MM.1S (cell line): ENCODE measurements around the gene SLC38A8.

Experiments
- DNase-seq: peaks from one replicate; pipeline ENCODE4 v3.0.0-alpha.2; 2015
- H2AFZ ChIP-seq: fragments of 300-600 bp; sonication (generic); 2 replicates; pipeline ENCODE4 v1.6.0; 2016; ENCODE audit warnings: antibody characterized with exemption, low read length
- H3F3A ChIP-seq: fragments of 300-600 bp; sonication (generic); 2 replicates; pipeline ENCODE4 v1.6.1; 2016; ENCODE audit warnings: mild to moderate bottlenecking, antibody characterized with exemption, low read length, moderate library complexity, mixed read lengths; ENCODE audit not compliant: insufficient read depth
- H3K27ac ChIP-seq: fragments of 300-600 bp; sonication (generic); 2 replicates; pipeline ENCODE4 v1.5.1; 2016; ENCODE audit warnings: mild to moderate bottlenecking, low read length
- H3K27me3 ChIP-seq: fragments of 300-600 bp; sonication (generic); replicated peaks from 2 replicates; pipeline ENCODE4 v1.6.0; 2016; ENCODE audit warnings: low read length; ENCODE audit not compliant: insufficient read depth
- H3K36me3 ChIP-seq: fragments of 300-600 bp; sonication (generic); replicated peaks from 2 replicates; pipeline ENCODE4 v1.6.1; 2016; ENCODE audit warnings: mild to moderate bottlenecking, low read length, mixed read lengths; ENCODE audit not compliant: insufficient read depth
- H3K4me1 ChIP-seq: fragments of 300-600 bp; sonication (generic); 2 replicates; pipeline ENCODE4 v1.6.1; 2016; ENCODE audit warnings: low read length, mixed read lengths
- H3K4me2 ChIP-seq: fragments of 300-600 bp; sonication (generic); 2 replicates; pipeline ENCODE4 v1.6.0; 2016; ENCODE audit warnings: low read depth, low read length
- H3K4me3 ChIP-seq: fragments of 300-600 bp; sonication (generic); 2 replicates; pipeline ENCODE4 v1.5.1; 2016; ENCODE audit warnings: low read length, mixed read lengths
- H3K79me2 ChIP-seq: fragments of 300-600 bp; sonication (generic); 2 replicates; pipeline ENCODE4 v1.6.1; 2016; ENCODE audit warnings: mixed run types, low read length, mixed read lengths
- H3K9ac ChIP-seq: fragments of 300-600 bp; sonication (generic); 2 replicates; pipeline ENCODE4 v1.6.1; 2016; ENCODE audit warnings: low read length, mixed read lengths
- H3K9me2 ChIP-seq: fragments of 300-600 bp; sonication (generic); replicated peaks from 2 replicates; pipeline ENCODE4 v1.6.1; 2016; ENCODE audit warnings: mild to moderate bottlenecking, low read length, mixed read lengths; ENCODE audit not compliant: insufficient read depth
- H3K9me3 ChIP-seq: fragments of 300-600 bp; sonication (generic); replicated peaks from 2 replicates; pipeline ENCODE4 v1.6.1; 2016; ENCODE audit warnings: mild to moderate bottlenecking, low read length, mixed read lengths; ENCODE audit not compliant: insufficient read depth
- H4K20me1 ChIP-seq: fragments of 300-600 bp; sonication (generic); 2 replicates; pipeline ENCODE4 v1.6.1; 2016; ENCODE audit warnings: mild to moderate bottlenecking, low read length, moderate library complexity, mixed read lengths; ENCODE audit not compliant: insufficient read depth
- CTCF ChIP-seq: fragments of 300-600 bp; sonication (generic); IDR thresholded peaks from 2 replicates; pipeline ENCODE4 v1.5.1; 2016; ENCODE audit warnings: antibody characterized with exemption, low read length, mixed read lengths
- EZH2 ChIP-seq: fragments of 300-600 bp; sonication (generic); optimal IDR thresholded peaks from 2 replicates; pipeline ENCODE3; 2017; ENCODE audit warnings: low read depth, mild to moderate bottlenecking, antibody characterized with exemption, low read length, mixed read lengths
- EZH2phosphoT487 ChIP-seq: fragments of 300-600 bp; sonication (generic); IDR thresholded peaks from 2 replicates; pipeline ENCODE4 v1.6.1; 2018; ENCODE audit warnings: antibody characterized with exemption, low read length

The SLC38A8 gene

DNA sequence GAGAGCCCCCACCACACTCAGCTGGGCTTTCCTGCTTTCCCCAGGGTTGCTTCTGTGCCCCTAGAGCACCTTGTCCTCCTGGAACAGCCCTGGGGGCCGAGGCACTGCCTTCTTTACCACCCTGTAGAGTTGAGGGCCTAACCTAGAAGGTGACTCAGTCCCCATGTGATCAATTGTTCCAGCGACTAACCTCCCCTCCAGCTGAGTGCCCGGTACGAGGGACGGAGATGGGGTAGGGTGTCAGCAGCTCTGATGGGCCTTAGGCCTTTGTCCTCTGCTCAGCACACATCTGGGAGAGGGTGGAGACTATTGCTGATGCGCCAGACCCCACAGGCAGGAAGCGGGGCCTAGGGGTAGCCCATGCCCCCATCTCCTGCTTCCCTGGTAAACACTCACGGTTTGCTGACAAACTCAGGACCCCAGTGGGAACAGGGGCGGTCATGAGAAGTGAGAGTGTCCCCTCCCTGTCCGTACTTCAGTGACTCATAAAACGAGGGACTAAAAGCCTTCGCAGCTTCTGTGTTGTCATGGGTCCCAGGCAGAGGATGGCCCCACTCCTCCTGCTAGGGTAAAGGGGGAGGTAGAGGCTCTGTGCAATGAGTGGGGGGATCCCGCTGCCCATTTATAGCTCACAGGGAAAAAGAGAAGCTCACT is 41.5 kb downstream of the SLC38A8 start:
- Histone ChIP-seq H3K4me2 (no peak overlapping the region), H2AFZ (no peak overlapping the region), H3K4me1 (no peaks in the 10 kb centered on the region), H3K9me3 (no peaks in the 10 kb centered on the region), H3K9ac (no peak overlapping the region), H4K20me1 (no peaks in the 10 kb centered on the region), H3K79me2 (no peaks in the 10 kb centered on the region), H3K36me3 (no peaks in the 10 kb centered on the region), H3K27me3 (peaks cover 21% of the 10 kb centered on the region), H3K27ac (no peak overlapping the region), H3K4me3 (no peak overlapping the region), H3F3A (no peaks in the 10 kb centered on the region), H3K9me2 (no peaks in the 10 kb centered on the region)
- DNase-seq: no peak
- TF ChIP-seq EZH2: no peak
- TF ChIP-seq CTCF: no peak
- TF ChIP-seq EZH2phosphoT487: no peak

GRCh38 chr16:83998091-83998490 is 44.5 kb downstream of the SLC38A8 start:
- no peaks in the 10 kb centered on the region for H3K9me3 ChIP-seq
- H3K27ac ChIP-seq: no peak overlapping the region
- H3K4me1 ChIP-seq: no peaks in the 10 kb centered on the region
- H3K79me2 ChIP-seq: no peaks in the 10 kb centered on the region
- DNase-seq: no peak
- no peak overlapping the region for H3K9ac ChIP-seq
- no peaks in the 10 kb centered on the region for H3F3A ChIP-seq
- no peak overlapping the region for H3K4me3 ChIP-seq
- no peak for TF ChIP-seq EZH2
- TF ChIP-seq CTCF: no peak
- no peak for TF ChIP-seq EZH2phosphoT487
- H3K27me3 ChIP-seq: peaks cover 17% of the 10 kb centered on the region
- no peak overlapping the region for H2AFZ ChIP-seq
- no peaks in the 10 kb centered on the region for H4K20me1 ChIP-seq
- H3K36me3 ChIP-seq: no peaks in the 10 kb centered on the region
- H3K4me2 ChIP-seq: no peak overlapping the region
- no peaks in the 10 kb centered on the region for H3K9me2 ChIP-seq

DNA sequence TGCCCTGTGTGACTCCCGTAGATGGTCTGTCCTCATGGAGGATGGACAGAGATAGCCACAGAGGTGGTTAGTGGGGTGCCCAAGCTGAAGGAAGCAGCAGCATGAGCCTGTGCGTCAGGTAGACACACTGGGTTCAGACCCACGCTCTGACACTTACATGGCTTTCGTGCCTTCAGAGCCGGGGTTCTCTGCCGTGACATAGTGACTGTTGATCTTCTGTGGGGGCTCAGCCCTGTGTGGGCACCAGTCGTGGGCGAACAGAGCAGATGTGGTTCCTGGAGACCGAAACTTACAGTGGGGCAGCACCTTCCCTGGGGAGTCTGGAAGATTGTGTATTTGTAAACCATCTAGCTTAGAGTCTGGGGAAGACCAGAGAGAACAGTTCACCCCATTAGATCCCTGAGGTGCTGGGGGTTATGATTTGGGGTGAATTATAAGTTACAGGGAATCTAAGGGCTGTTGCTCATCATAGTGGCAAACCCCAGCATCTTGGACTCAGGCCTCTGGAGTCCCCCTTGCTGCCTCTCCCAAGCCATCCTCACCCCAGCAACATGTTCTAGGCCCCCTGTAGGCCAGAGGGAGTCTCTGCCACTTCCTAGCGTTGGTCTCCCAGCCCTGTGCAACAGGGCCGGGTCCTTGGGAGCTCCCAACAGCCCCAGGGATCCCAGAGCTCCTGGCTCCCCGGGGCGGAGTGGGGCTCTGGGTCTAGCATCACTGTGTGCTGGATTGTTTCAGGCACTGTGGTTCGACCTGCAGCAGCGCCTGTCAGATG is 45.9 kb downstream of the SLC38A8 start:
- H3K9me2 ChIP-seq: no peaks in the 10 kb centered on the region
- no peak overlapping the region for H3K4me3 ChIP-seq
- no peak for DNase-seq
- TF ChIP-seq EZH2phosphoT487 (no peak), EZH2 (no peak), CTCF (no peak)
- no peak overlapping the region for H2AFZ ChIP-seq
- H3F3A ChIP-seq: no peaks in the 10 kb centered on the region
- peaks cover 17% of the 10 kb centered on the region for H3K27me3 ChIP-seq
- no peaks in the 10 kb centered on the region for H3K36me3 ChIP-seq
- no peak overlapping the region for H3K9ac ChIP-seq
- H3K79me2 ChIP-seq: no peaks in the 10 kb centered on the region
- H4K20me1 ChIP-seq: no peaks in the 10 kb centered on the region
- H3K4me2 ChIP-seq: no peak overlapping the region
- no peaks in the 10 kb centered on the region for H3K9me3 ChIP-seq
- no peak overlapping the region for H3K27ac ChIP-seq
- H3K4me1 ChIP-seq: no peaks in the 10 kb centered on the region
